Spleen (tissue), 11 donors: ENCODE measurements around the gene CSMD2. TPM values are rescaled to one million over a fixed set of nuclear protein-coding genes. Genes with fewer than 3 reads are reported as not detected.
"Not testable (repeated sequence)": the region's sequence is repeated elsewhere in the genome, so short reads cannot be mapped to it uniquely, and the experiment has no call there.

Source experiments
- DNase-seq: peaks from one replicate; pipeline ENCODE4 v3.0.0-alpha.2; 2020
- H3K27ac ChIP-seq, 8 donors: fragments of 200-600 bp; sonication (generic) in 7 of 8; 1 replicate in 4 of 8; 2 replicates in 4 of 8; pipeline versions ENCODE4 v1.5.0 to v1.8.0; 2016 to 2021; ENCODE audit warnings: inconsistent platforms in 4 of 8, mild to moderate bottlenecking in 4 of 8, moderate library complexity in 1 of 8
- H3K27me3 ChIP-seq, 7 donors: fragments of 200-600 bp; sonication (generic) in 6 of 7; replicated peaks in 1 of 7; 1 replicate in 4 of 7; 2 replicates in 3 of 7; pipeline versions ENCODE4 v1.5.0 to v1.8.0; 2016 to 2021; ENCODE audit warnings: inconsistent platforms in 3 of 7, mild to moderate bottlenecking in 1 of 7
- H3K36me3 ChIP-seq, 6 donors: fragments of 200-600 bp; sonication (generic) in 5 of 6; 1 replicate in 4 of 6; 2 replicates in 2 of 6; pipeline versions ENCODE4 v1.5.0 to v1.8.0; 2016 to 2021; ENCODE audit warnings: inconsistent platforms in 2 of 6
- H3K4me1 ChIP-seq, 6 donors: fragments of 200-600 bp; sonication (generic) in 5 of 6; 1 replicate in 3 of 6; 2 replicates in 3 of 6; pipeline versions ENCODE4 v1.5.0 to v1.8.0; 2016 to 2021; ENCODE audit warnings: inconsistent platforms in 3 of 6
- H3K4me3 ChIP-seq, 8 donors: fragments of 200-600 bp; sonication (generic) in 7 of 8; 1 replicate in 4 of 8; 2 replicates in 4 of 8; pipeline versions ENCODE4 v1.5.0 to v1.8.0; 2016 to 2021; ENCODE audit warnings: inconsistent platforms in 4 of 8, mild to moderate bottlenecking in 4 of 8, moderate library complexity in 2 of 8
- H3K9me3 ChIP-seq, 8 donors: fragments of 200-600 bp; sonication (generic) in 7 of 8; 1 replicate in 4 of 8; 2 replicates in 4 of 8; pipeline versions ENCODE4 v1.5.0 to v1.8.0; 2016 to 2021; ENCODE audit warnings: inconsistent platforms in 4 of 8
- POLR2A ChIP-seq, 3 donors: fragments of 450-650 bp; IDR thresholded peaks; one replicate each; pipeline ENCODE4 v1.5.1; 2017; ENCODE audit warnings: antibody characterized with exemption in 3 of 3, mild to moderate bottlenecking in 1 of 3
- POLR2AphosphoS5 ChIP-seq, 3 donors: sonication (generic); formaldehyde crosslinking; IDR thresholded peaks; one replicate each; pipeline ENCODE4 v1.5.1; 2017; ENCODE audit warnings: antibody characterized with exemption in 3 of 3
- WGBS, 5 donors: extraction: QIAGEN DNeasy Blood & Tissue Kit in 3 of 5; methylation state at CpG; one replicate each; pipeline versions ENCODE4 v1.1.5 to v1.1.7; 2013 to 2018; 5-methylcytosine and 5-hydroxymethylcytosine counted together
- intact Hi-C: fragments of 100-400 bp; cut with DNase I; formaldehyde crosslinking; loops from one replicate; pipeline ENCODE4 v1.15.0; 2023; ENCODE audit warnings: low total_unique reads
- polyA plus RNA-seq, 3 donors: library from polyadenylated mRNA; stranded (reverse); fragments of 200-250 nt; gene quantifications; one replicate each; pipeline ENCODE4 v1.2.1, GENCODE V29; 2013
- total RNA-seq, 7 donors: library from RNA; depleted of rRNA in 3 of 7; stranded (reverse); fragments of >200 nt in 3 of 7; fragmentation: NEBNext Ultra II Directional in 4 of 7; extraction: Animal tissue kit (Norgen Biotek cat#: 25700) in 4 of 7; gene quantifications; one replicate each; pipeline versions ENCODE4 v1.1.0 to v1.2.1, GENCODE V29; 2016 to 2021
- TF ChIP-seq, protein P1 (sequence below), 11 experiments: fragments of 200-600 bp in 7 of 11; fragments of 450-650 bp in 4 of 11; sonication (generic) in 4 of 11; IDR thresholded peaks in 8 of 11; conservative IDR thresholded peaks in 3 of 11; 1 replicate in 7 of 11; 2 replicates in 4 of 11; pipeline versions ENCODE4 v1.4.0 to v1.8.0; 2016 to 2021; ENCODE audit warnings: antibody characterized with exemption in 11 of 11, inconsistent platforms in 4 of 11, mild to moderate bottlenecking in 1 of 11
- donor health status: healthy with polysubstance abuse.
- donor health status: DM: no; HTN: no; CAD: no; lungs with moderate emphysema.
- donor health status: DM: no; HTN: no; CAD: no.
- donor health status: Bipolar disorder and iron deficiency.
- donor health status: healthy.
- donor health status: DM: no; HTN: no; CAD: no.
- donor health status: DM: yes; HTN: yes; CAD: no.

Gene CSMD2
- total and polyA plus RNA-seq, 10 donors, result 0.12 to 2.7 (median 0.96) TPM

DNA sequence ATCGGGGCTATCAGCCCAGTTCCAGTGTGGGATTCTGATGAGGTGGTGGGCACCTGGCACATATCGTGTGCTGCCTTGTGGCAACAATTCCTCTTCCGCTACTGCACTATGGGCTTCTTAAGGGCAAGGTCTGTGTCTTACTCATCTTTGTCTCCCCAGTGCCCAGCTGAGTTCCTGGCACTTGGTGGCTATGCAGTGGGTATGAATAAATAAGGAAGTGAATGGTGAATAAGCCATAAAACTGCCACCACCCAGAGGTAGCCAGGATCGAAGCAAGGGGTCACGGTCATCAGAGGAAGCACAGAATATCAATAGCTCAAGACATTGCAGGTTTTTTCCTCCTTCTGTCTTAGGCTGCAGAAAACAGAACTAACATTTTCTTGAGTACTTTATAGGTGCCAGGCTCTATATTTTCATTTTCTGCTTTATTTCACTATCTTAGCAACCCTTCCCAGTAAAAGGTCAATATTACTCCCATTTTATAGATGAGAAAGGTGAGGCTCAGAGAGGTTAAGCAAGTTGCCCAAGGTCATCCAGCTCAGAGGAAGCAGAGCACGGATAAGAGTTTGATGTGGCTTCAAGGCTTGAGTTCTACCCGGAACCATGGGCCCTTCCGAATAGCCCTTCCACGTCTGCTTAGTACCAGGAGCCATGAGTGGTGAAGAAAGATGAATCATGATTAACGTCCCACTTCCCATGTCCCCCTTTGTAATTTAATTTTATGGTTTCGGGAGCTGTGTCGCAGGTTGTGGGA, 21.9 kb upstream of the CSMD2 start:
- Histone ChIP-seq H3K4me1 (no peaks in the 10 kb centered on the region), H3K36me3 (no peaks in the 10 kb centered on the region), H3K9me3 (peaks cover 0 to 18% (median 4%) of the 10 kb centered on the region in 8 donors), H3K27me3 (peaks cover 0 to 50% (median 0%) of the 10 kb centered on the region in 7 donors), H3K4me3 (no peak overlapping the region), H3K27ac (no peak overlapping the region)
- 75 to 86% (median 77%) methylated on average over 12 of the region's 12 CpGs for WGBS, 5 donors
- intact Hi-C loops, result no loop called here
- no peak for TF ChIP-seq POLR2AphosphoS5 (IDR thresholded peaks at IDR 0.05)
- TF ChIP-seq, protein P1, sequence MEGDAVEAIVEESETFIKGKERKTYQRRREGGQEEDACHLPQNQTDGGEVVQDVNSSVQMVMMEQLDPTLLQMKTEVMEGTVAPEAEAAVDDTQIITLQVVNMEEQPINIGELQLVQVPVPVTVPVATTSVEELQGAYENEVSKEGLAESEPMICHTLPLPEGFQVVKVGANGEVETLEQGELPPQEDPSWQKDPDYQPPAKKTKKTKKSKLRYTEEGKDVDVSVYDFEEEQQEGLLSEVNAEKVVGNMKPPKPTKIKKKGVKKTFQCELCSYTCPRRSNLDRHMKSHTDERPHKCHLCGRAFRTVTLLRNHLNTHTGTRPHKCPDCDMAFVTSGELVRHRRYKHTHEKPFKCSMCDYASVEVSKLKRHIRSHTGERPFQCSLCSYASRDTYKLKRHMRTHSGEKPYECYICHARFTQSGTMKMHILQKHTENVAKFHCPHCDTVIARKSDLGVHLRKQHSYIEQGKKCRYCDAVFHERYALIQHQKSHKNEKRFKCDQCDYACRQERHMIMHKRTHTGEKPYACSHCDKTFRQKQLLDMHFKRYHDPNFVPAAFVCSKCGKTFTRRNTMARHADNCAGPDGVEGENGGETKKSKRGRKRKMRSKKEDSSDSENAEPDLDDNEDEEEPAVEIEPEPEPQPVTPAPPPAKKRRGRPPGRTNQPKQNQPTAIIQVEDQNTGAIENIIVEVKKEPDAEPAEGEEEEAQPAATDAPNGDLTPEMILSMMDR (IDR thresholded peaks at IDR 0.05 in 8 of 11, conservative IDR thresholded peaks at IDR 0.05 in 3 of 11), result no peak
- no peak for TF ChIP-seq POLR2A (IDR thresholded peaks at IDR 0.05)
- DNase-seq, result no peak

DNA sequence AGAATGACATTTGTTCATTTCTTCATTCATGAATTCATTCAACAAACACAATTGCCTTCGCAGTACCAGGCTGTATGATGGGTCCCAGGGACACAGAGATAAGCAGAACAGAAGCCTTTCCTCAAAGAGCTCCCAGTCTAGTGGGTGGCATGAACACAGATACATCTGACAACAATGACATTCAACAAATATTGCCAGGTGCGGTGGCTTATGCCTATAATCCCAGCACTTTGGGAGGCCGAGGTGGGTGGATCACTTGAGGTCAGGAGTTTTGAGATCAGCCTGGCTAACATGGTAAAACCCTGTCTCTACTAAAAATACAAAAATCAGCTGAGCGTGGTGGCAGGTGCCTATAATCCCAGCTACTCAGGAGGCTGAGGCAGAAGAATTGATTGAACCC, 18.4 kb upstream of the CSMD2 start:
- intact Hi-C loops, H3K4me1 ChIP-seq: not testable (repeated sequence)

DNA sequence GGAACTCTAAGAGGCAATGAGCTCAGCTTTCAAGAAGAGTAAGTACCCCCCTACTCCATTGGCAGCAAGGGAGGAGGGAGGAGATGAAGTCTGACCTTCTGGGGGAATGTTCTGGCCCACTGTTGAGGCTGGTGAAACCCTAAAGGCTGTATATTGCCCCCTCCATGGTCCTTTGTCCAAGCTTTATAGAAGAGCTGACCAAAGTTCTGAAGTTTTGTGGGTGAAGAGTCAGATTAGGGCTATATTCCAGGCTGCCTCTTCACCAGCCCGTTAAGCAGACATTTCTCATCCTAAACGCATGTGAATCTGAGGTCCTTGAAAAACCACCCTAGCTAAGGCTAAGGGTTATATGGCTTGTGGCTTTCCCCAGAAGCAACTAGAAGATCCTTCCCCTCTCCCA, 13.0 kb upstream of the CSMD2 start:
- peaks cover 0 to 64% (median 27%) of the 10 kb centered on the region in 7 donors for H3K27me3 ChIP-seq
- H3K36me3 ChIP-seq, result no peaks in the 10 kb centered on the region
- TF ChIP-seq, protein P1 (IDR thresholded peaks at IDR 0.05 in 8 of 11, conservative IDR thresholded peaks at IDR 0.05 in 3 of 11), result no peak
- TF ChIP-seq POLR2A (IDR thresholded peaks at IDR 0.05) (no peak), POLR2AphosphoS5 (IDR thresholded peaks at IDR 0.05) (no peak)
- H3K4me1 ChIP-seq, result no peaks in the 10 kb centered on the region
- no peak overlapping the region for H3K4me3 ChIP-seq
- H3K9me3 ChIP-seq, result no peaks in the 10 kb centered on the region
- no peak overlapping the region for H3K27ac ChIP-seq
- DNase-seq, result no peak
- 49 to 73% (median 64%) methylated on average over 2 of the region's 2 CpGs for WGBS, 5 donors
- intact Hi-C loops, result no loop called here

More for the DNA sequence above, 18.4 kb upstream of the CSMD2 start:
- not testable (repeated sequence) for H3K4me3 ChIP-seq, H3K27ac ChIP-seq, H3K9me3 ChIP-seq, H3K36me3 ChIP-seq, DNase-seq
- peaks cover 0 to 51% (median 0%) of the 10 kb centered on the region in 7 donors for H3K27me3 ChIP-seq
- 84 to 87% (median 85%) methylated on average over 4 of the region's 4 CpGs for WGBS, 5 donors

DNA sequence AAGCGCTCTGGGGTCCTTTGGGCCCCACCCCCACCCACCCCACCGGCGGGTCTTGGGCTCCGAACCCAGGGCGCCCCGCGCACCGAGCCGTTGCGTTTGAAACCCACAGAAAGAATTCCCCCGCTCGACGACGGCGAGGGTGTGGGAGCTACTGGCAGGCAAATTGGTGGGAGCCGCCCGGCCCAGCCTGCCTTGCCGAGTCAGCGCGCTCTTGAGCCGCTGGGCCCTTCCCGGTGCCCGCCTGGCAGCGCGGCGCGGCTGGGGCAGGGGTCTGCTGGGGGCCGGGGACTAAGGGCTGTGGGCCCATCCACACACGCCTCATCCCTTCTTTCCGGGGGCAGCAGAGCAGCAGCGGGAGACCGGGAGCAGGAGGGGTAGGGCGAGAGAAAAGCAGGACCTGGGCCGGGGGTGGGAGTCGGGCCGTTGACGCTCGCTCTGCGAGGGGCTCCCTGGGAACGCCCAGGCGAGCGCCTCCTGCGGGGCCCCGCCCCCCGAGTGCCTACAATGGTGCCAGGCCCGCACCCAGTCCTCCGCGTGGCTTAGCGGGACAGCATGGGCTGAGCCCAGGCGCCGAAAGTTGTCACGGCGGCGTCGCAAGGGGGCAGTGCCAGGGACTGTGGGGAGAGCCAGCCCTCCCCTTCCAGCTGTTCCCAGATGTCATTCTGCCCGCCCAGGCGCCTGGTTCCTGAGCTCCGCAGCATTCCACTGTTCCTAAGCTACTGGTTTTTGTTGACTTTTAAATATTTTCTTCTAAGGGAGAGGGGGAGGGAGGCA, 12.0 kb upstream of the CSMD2 start, which contains the start of gene C1orf94:
TSS of gene C1orf94 (plus strand) at position 78 of the 774 bp plus-strand sequence. CDS start 883 bp downstream, outside the sequence.
- TF ChIP-seq, protein P1 (IDR thresholded peaks at IDR 0.05 in 8 of 11, conservative IDR thresholded peaks at IDR 0.05 in 3 of 11), result no peak
- TF ChIP-seq POLR2AphosphoS5 (IDR thresholded peaks at IDR 0.05), result no peak
- no peak for TF ChIP-seq POLR2A (IDR thresholded peaks at IDR 0.05)
- peaks cover 0 to 74% (median 27%) of the 10 kb centered on the region in 7 donors for H3K27me3 ChIP-seq
- intact Hi-C loops, result no loop called here
- H3K36me3 ChIP-seq, result no peaks in the 10 kb centered on the region
- no peak for DNase-seq
- 5 to 16% (median 13%) methylated on average over 18 to 58 of the region's 58 CpGs for WGBS, 5 donors
- H3K4me1 ChIP-seq, result no peaks in the 10 kb centered on the region
- no peaks in the 10 kb centered on the region for H3K9me3 ChIP-seq
- H3K4me3 ChIP-seq, result peak within 1 kb of the TSS in 1 of 8 donors; percentile 27
- H3K27ac ChIP-seq, result no peak within 1 kb of the TSS
